ENCODE data around the gene HPSE2.

The HPSE2 gene

DNA sequence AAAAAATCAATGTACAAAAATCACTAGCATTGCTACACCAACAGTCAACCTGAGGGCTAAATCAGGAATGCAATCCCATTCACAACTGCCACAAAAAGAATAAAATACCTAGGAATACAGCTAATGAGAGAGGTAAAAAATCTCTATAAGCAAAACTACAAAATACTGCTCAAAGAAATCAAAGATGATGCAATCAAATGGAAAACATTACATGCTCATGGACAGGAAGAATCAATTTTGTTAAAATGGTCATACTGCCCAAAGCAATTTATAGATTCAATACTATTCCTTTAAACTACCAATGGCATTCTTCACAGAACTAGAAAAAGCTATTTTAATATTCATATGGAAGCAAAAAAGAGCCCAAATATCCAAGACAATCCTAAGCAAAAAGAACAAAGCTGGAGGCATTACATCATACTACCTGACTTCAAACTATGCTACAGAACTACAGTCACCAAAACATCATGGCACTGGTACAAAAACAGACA is 116.3 kb downstream of the HPSE2 start:
- DNase-seq (ENCODE audit: low read depth), result no peak
- no peak for TF ChIP-seq CTCF (IDR thresholded peaks at IDR 0.05; ENCODE audit: control insufficient read depth, extremely low read depth, insufficient read depth)
- no peak overlapping the region for H3K4me3 ChIP-seq (ENCODE audit: low read depth, low read length)

DNA sequence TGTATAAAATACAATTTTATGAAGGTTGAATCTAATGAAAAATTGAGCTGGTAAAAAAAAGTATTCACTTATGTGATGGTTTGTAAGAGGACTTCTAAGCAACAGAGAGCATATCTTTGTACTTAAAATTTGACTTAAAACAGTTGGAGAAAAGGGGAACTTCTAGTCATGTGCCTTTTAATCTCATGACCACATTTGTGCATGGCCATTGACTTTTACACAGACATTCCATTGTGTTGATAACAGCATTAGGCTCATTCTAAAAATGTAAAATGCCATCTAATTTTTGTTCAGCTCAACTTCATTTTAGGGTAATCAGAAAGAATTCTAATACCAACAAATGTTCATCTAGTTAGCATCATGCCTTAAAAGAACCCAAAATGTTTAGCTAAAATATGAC is 119.9 kb downstream of the HPSE2 start:
- no peak overlapping the region for H3K4me3 ChIP-seq (ENCODE audit: low read depth, low read length)
- no peak for TF ChIP-seq CTCF (IDR thresholded peaks at IDR 0.05; ENCODE audit: control insufficient read depth, extremely low read depth, insufficient read depth)
- DNase-seq (ENCODE audit: low read depth), result no peak

DNA sequence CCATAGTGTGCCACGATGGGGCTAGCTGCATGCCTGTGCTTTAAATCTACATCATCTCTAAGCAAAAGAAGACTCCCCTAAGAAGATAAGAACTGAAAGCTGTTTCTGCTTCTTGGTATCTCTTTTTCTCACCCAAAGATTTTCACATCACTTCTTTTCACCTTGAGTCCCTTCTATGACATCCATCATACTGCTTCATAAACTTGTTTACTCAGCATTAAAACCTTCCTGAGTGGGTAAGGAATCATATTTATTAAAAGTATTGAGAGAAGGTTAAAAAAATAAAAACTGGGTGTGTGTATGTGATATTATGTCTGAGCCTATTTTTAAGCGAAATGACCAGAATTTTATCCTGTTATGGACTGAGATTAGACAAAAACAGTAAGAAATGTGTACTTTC is 150.3 kb downstream of the HPSE2 start:
- H3K4me3 ChIP-seq (ENCODE audit: low read depth, low read length), result no peak overlapping the region
- no peak for TF ChIP-seq CTCF (IDR thresholded peaks at IDR 0.05; ENCODE audit: control insufficient read depth, extremely low read depth, insufficient read depth)
- DNase-seq (ENCODE audit: low read depth), result no peak

DNA sequence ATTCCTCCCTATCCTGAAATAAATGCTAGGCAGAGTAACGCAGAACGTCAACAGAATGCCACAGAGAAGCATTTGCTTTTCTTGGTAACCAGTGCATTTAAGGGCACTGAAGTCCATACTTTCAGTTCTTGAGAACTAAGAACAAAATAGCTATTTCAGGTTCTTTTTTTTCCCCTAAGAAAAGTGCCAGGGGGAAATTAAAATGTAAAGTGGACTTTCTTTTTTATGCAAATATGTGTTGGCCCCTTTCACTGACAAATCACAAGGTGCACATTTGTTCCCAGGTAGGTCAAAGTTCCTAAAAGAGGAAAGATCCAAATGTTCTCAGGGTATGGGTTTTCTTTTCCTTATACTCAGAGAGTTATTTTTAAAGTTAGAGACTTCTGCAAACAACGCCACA is 151.5 kb downstream of the HPSE2 start:
- no peak for TF ChIP-seq CTCF (IDR thresholded peaks at IDR 0.05; ENCODE audit: control insufficient read depth, extremely low read depth, insufficient read depth)
- DNase-seq (ENCODE audit: low read depth), result no peak
- H3K4me3 ChIP-seq (ENCODE audit: low read depth, low read length), result no peak overlapping the region

DNA sequence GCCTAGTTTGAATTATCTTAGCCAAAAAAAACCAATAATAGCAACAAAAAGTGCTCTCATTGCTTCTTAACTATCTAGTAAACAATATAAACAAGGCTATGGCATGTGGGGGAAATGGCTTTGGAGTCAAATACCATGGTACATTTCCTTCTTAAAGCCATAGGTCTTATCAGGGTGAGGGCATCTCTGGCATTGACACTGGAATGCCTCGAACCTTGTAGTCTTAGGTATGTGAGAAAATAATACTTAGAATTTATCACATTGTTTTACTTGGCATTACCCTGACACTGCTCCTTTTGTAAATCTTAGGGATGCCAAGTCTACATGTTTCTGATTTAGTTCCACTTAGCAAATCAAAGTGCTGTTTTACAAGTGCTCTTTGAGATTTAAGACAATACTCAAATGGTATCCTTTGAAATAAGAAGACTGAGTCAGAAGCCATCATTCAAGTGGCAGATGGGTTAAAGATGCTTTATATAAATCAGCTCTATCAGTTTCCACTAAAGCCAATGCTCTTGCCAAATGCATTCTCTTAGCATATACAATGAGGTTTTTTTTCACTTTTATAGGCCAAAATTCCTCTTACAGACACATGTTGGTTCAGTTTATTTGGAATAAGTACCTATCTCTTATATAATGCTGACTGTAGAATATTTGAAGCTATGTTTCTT is 155.2 kb downstream of the HPSE2 start:
- no peak overlapping the region for H3K4me3 ChIP-seq (ENCODE audit: low read depth, low read length)
- TF ChIP-seq CTCF (IDR thresholded peaks at IDR 0.05; ENCODE audit: control insufficient read depth, extremely low read depth, insufficient read depth), result no peak
- DNase-seq (ENCODE audit: low read depth), result peak; percentile 97

- no peak for TF ChIP-seq CTCF (IDR thresholded peaks at IDR 0.05; ENCODE audit: control insufficient read depth, extremely low read depth, insufficient read depth)
- H3K4me3 ChIP-seq (ENCODE audit: low read depth, low read length), result no peak overlapping the region
- no peak for DNase-seq (ENCODE audit: low read depth)
Observed at GRCh38 chr10:99062591-99062990, 173.1 kb downstream of the HPSE2 start.

- no peak for TF ChIP-seq CTCF (IDR thresholded peaks at IDR 0.05; ENCODE audit: control insufficient read depth, extremely low read depth, insufficient read depth)
- no peak overlapping the region for H3K4me3 ChIP-seq (ENCODE audit: low read depth, low read length)
- DNase-seq (ENCODE audit: low read depth), result no peak
Observed at GRCh38 chr10:99058762-99059161, 176.9 kb downstream of the HPSE2 start.
